Stomach smooth muscle (tissue), 2 donors: ENCODE data around the gene MAP4K1.

Source experiments
- H3K27ac ChIP-seq: one replicate; pipeline ENCODE4 v1.7.0; 2013; ENCODE audit warnings: mild to moderate bottlenecking, low read length, inconsistent platforms
- H3K27me3 ChIP-seq, 2 donors: one replicate each; pipeline ENCODE4 v1.7.0; 2013; ENCODE audit warnings: low read length in 2 of 2; ENCODE audit not compliant: insufficient read depth in 2 of 2, control insufficient read depth in 1 of 2
- H3K36me3 ChIP-seq, 2 donors: one replicate each; pipeline ENCODE4 v1.7.0; 2013; ENCODE audit warnings: low read length in 2 of 2; ENCODE audit not compliant: control insufficient read depth in 2 of 2, insufficient read depth in 2 of 2
- H3K4me1 ChIP-seq: one replicate; pipeline ENCODE4 v1.7.0; 2013; ENCODE audit warnings: low read length; ENCODE audit not compliant: control insufficient read depth, insufficient read depth
- H3K4me3 ChIP-seq, 2 donors: one replicate each; pipeline ENCODE4 v1.7.0; 2013; ENCODE audit warnings: low read length in 2 of 2
- H3K9ac ChIP-seq, 2 donors: one replicate each; pipeline ENCODE4 v1.7.0; 2013; ENCODE audit warnings: low read length in 2 of 2, mild to moderate bottlenecking in 1 of 2
- H3K9me3 ChIP-seq, 2 donors: one replicate each; pipeline ENCODE4 v1.7.0; 2013; ENCODE audit warnings: low read length in 2 of 2; ENCODE audit not compliant: control insufficient read depth in 2 of 2
- donor health status: healthy.
- donor health status: Pancreatic carcinoma.

MAP4K1 gene

DNA sequence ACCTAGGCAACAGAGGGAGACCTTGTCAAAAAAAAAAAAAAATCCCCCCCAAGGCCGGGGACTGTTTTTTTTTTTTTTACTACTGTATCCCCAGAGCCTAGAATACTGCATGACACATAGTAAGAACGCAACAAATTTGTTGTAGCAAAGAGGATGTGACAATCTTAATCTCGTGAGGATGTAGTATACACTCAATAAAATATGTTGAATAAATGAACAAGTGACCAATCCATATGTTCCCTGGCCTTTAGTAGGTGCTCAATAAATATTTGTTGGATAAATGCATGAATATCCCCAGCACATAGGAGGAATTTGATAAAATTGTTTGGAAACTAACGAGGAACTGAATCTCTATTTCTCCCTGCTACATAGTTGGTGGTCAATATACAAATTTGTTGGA is 75.7 kb downstream of the MAP4K1 start:
- Histone ChIP-seq H3K27ac (no peak overlapping the region), H3K4me1 (peaks cover 7% of the 10 kb centered on the region), H3K36me3 (no peaks in the 10 kb centered on the region), H3K9ac (no peak overlapping the region), H3K27me3 (no peaks in the 10 kb centered on the region), H3K4me3 (no peak overlapping the region), H3K9me3 (no peaks in the 10 kb centered on the region)

DNA sequence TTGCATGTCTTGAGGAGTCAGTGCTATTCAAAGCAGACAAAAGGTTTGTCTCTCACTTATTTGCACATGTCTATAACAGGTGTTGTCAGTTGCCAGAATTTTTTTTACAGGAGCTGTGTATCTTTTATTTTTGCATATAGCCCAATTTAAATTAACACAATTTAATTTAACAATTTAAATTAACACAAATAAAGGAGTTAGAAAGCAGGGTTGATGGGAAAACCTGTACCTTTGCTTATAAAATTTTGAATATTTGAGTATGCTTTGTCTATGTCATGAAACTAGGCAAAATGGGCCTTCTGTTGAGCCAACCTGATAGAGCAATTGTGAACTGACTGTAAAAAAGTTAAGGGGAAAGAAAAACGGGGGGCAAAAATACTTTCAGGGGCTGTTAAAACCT is 78.0 kb downstream of the MAP4K1 start:
- Histone ChIP-seq H3K36me3 (no peaks in the 10 kb centered on the region), H3K27me3 (no peaks in the 10 kb centered on the region), H3K27ac (no peak overlapping the region)

DNA sequence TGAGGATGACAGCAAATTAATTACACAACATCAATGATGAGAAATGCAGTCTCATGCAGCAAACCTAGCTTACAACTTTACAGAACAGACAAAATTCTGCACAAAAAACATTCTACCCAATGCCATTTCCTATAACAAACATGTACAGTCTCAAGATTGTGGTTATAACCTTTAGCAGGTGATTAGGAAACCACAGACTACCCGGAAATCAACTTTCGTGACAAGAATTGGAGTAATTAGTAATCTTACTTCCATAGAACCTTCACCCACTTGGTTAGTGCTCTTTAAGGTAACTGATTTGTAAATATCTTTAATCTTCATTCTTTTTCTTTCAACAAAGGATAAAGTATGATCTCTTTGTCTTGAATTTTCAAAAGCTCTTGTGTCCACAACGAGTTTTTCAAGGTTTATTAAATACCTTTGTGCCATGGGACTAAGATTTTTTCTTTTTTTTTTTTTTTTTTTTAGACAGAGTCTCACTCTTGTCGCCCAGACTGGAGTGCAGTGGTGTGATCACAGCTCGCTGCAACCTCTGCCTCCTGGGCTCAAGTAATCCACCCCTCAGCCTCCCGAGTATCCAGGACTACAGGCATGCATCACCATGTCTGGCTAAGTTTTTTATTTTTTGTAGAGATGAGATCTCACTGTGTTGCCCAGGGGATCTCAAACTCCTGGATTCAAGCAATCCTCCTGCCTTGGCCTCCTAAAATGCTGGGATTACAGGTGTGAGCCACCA is 78.8 kb downstream of the MAP4K1 start:
- H3K9me3 ChIP-seq: peaks cover 11 to 15% of the 10 kb centered on the region in 2 donors
- peaks cover 3% of the 10 kb centered on the region for H3K4me1 ChIP-seq
- no peaks in the 10 kb centered on the region for H3K36me3 ChIP-seq
- no peak overlapping the region for H3K9ac ChIP-seq
- no peaks in the 10 kb centered on the region for H3K27me3 ChIP-seq
- H3K27ac ChIP-seq: no peak overlapping the region
- no peak overlapping the region for H3K4me3 ChIP-seq

More for the DNA sequence above, 78.0 kb downstream of the MAP4K1 start:
- H3K9me3 ChIP-seq: peaks cover 10 to 11% of the 10 kb centered on the region in 2 donors
- H3K4me1 ChIP-seq: peaks cover 7% of the 10 kb centered on the region
- H3K9ac ChIP-seq: no peak overlapping the region
- H3K4me3 ChIP-seq: no peak overlapping the region

DNA sequence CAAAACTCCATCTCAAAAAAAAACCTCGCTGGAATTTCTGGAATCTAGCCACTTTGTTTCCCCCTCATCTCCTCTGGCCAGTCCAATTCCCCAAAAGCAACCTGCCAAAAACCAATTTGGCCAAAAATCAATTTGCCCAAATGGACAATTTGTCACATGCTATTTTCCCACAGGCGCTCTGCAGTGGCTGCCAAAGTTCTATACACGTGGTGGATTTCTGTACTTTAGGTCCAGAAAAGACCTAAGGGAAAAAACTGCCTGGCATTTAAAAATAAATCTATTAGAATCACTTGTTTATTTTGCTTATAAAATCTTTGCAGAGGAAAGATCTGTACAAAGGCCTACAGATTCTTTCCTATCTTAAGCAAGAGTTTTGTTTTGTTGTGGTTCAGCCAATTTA is 79.4 kb downstream of the MAP4K1 start:
- no peaks in the 10 kb centered on the region for H3K36me3 ChIP-seq
- peaks cover 11 to 15% of the 10 kb centered on the region in 2 donors for H3K9me3 ChIP-seq
- no peaks in the 10 kb centered on the region for H3K4me1 ChIP-seq
- H3K4me3 ChIP-seq: no peak overlapping the region
- no peaks in the 10 kb centered on the region for H3K27me3 ChIP-seq
- H3K9ac ChIP-seq: no peak overlapping the region
- no peak overlapping the region for H3K27ac ChIP-seq
